ENCODE results near the gene ITGB1BP2. TPM values are rescaled to one million over a fixed set of nuclear protein-coding genes. Genes with fewer than 3 reads are reported as not detected.

ITGB1BP2 gene
- total and polyA plus RNA-seq, 4 donors = 0.23 to 3.3 (median 0.79) TPM

GRCh38 chrX:71283403-71284143 is 18.0 kb upstream of the ITGB1BP2 start, which contains the start of gene NONO (continued):
- TF ChIP-seq YY1 (IDR thresholded peaks at IDR 0.05) = peak; percentile 94
- TF ChIP-seq GABPA (IDR thresholded peaks at IDR 0.05 in 1 of 2, conservative IDR thresholded peaks at IDR 0.05 in 1 of 2) = peak; percentile 42 to 82
- peak; percentile 56 for TF ChIP-seq SP1 (IDR thresholded peaks at IDR 0.05)

GRCh38 chrX:71285929-71286328 is 15.6 kb upstream of the ITGB1BP2 start:
- H3K4me1 ChIP-seq (ENCODE audit: control insufficient read depth in 4 of 4, insufficient read depth in 4 of 4, low read length in 3 of 4) = peaks cover 0 to 14% (median 5%) of the 10 kb centered on the region in 4 donors
- DNase-seq (ENCODE audit: low spot score) = no peak
- no peaks in the 10 kb centered on the region for H3K9me3 ChIP-seq (ENCODE audit: control insufficient read depth in 4 of 4, low read length in 3 of 4)
- H3K27me3 ChIP-seq (ENCODE audit: control insufficient read depth in 4 of 4, insufficient read depth in 4 of 4, low read length in 3 of 4) = no peaks in the 10 kb centered on the region
- no peak overlapping the region for H3K9ac ChIP-seq (ENCODE audit: low read depth in 1 of 2, low read length in 2 of 2)
- H3K27ac ChIP-seq (ENCODE audit: low read depth in 1 of 2, low read length in 2 of 2) = no peak overlapping the region
- H3K36me3 ChIP-seq (ENCODE audit: control insufficient read depth in 4 of 4, insufficient read depth in 3 of 4, low read depth in 1 of 4, low read length in 3 of 4) = peaks cover 0 to 4% (median 3%) of the 10 kb centered on the region in 4 donors
- TF ChIP-seq MAX (IDR thresholded peaks at IDR 0.05) (no peak), FOXA2 (IDR thresholded peaks at IDR 0.05) (no peak), GABPA (IDR thresholded peaks at IDR 0.05 in 1 of 2, conservative IDR thresholded peaks at IDR 0.05 in 1 of 2) (no peak), ZBTB33 (IDR thresholded peaks at IDR 0.05) (no peak), SP1 (IDR thresholded peaks at IDR 0.05) (no peak), TAF1 (conservative IDR thresholded peaks at IDR 0.05) (no peak), REST (IDR thresholded peaks at IDR 0.05) (no peak), YY1 (IDR thresholded peaks at IDR 0.05) (no peak), CTCF (IDR thresholded peaks at IDR 0.05; ENCODE audit: low read depth, low read length, missing input control) (no peak), JUND (IDR thresholded peaks at IDR 0.05) (no peak), ATF3 (IDR thresholded peaks at IDR 0.05) (no peak), FOXA1 (IDR thresholded peaks at IDR 0.05) (no peak), EGR1 (IDR thresholded peaks at IDR 0.05; ENCODE audit: low read depth in 2 of 2) (no peak), NR2F2 (IDR thresholded peaks at IDR 0.05) (no peak), HNF4G (IDR thresholded peaks at IDR 0.05) (no peak), HNF4A (conservative IDR thresholded peaks at IDR 0.05) (no peak), RAD21 (IDR thresholded peaks at IDR 0.05) (no peak), RXRA (IDR thresholded peaks at IDR 0.05) (no peak)
- no peak overlapping the region for H3K4me3 ChIP-seq (ENCODE audit: low read depth in 1 of 3, low read length in 3 of 3)

Data from liver (tissue), 9 donors.